GM21423 (cell line): ENCODE results near the gene OR5AR1.
"Not testable (repeated sequence)": the region's sequence is repeated elsewhere in the genome, so short reads cannot be mapped to it uniquely, and the experiment has no call there.

Source experiments
- ATAC-seq: cut with Tn5 transposase; IDR thresholded peaks from one replicate; pipeline ENCODE4 v1.9.1; 2021; ENCODE audit warnings: mild to moderate bottlenecking, moderate library complexity; ENCODE audit not compliant: unreplicated experiment

The OR5AR1 gene

GRCh38 chr11:56663386-56663785 lies at the start of gene OR5AR1:
TSS of gene OR5AR1 (plus strand) at chr11:56663686. CDS start at chr11:56663686, 0 bp downstream.
- no peak for ATAC-seq

- ATAC-seq = no peak
Measured at GRCh38 chr11:56624661-56625110, 38.8 kb upstream of the OR5AR1 start.

- ATAC-seq = no peak
Measured at GRCh38 chr11:56625946-56626345, 37.5 kb upstream of the OR5AR1 start.

- no peak for ATAC-seq
Measured at GRCh38 chr11:56632329-56632728, 31.2 kb upstream of the OR5AR1 start.

GRCh38 chr11:56636861-56637260 lies 26.6 kb upstream of the OR5AR1 start:
- no peak for ATAC-seq

- ATAC-seq = no peak
Measured at GRCh38 chr11:56637500-56637899, 26.0 kb upstream of the OR5AR1 start.

GRCh38 chr11:56642339-56642738 lies 21.1 kb upstream of the OR5AR1 start, which contains the start of gene OR5AP2:
TSS of gene OR5AP2 (minus strand) at chr11:56642439. CDS start at chr11:56642439, 0 bp downstream.
- ATAC-seq = no peak

- ATAC-seq = no peak
Measured at GRCh38 chr11:56659755-56660154, 3.7 kb upstream of the OR5AR1 start.

- ATAC-seq = no peak
Measured at GRCh38 chr11:56670984-56671383, 7.5 kb downstream of the OR5AR1 start.

- ATAC-seq = no peak
Measured at GRCh38 chr11:56688554-56689100, 25.1 kb downstream of the OR5AR1 start.

- not testable (repeated sequence) for ATAC-seq
Measured at GRCh38 chr11:56691179-56691578, 27.7 kb downstream of the OR5AR1 start.

- ATAC-seq = no peak
Measured at GRCh38 chr11:56693428-56693827, 29.9 kb downstream of the OR5AR1 start.

GRCh38 chr11:56698795-56699194 lies 35.3 kb downstream of the OR5AR1 start, which contains the start of gene OR9G1:
TSS of gene OR9G1 (plus strand) at chr11:56699095. CDS start at chr11:56700388, 1,293 bp downstream.
- ATAC-seq = no peak

- no peak for ATAC-seq
Measured at GRCh38 chr11:56700242-56700913, 36.9 kb downstream of the OR5AR1 start.

- no peak for ATAC-seq
Measured at GRCh38 chr11:56700914-56701485, 37.5 kb downstream of the OR5AR1 start.

GRCh38 chr11:56705784-56706396 lies 42.4 kb downstream of the OR5AR1 start:
- no peak for ATAC-seq

- ATAC-seq = no peak
Measured at GRCh38 chr11:56706486-56706885, 43.0 kb downstream of the OR5AR1 start.

- ATAC-seq = no peak
Measured at GRCh38 chr11:56714206-56714605, 50.7 kb downstream of the OR5AR1 start.
